NT2/D1 (cell line): Measurements from ENCODE around the gene ZNF732.
"Not testable (repeated sequence)": the region's sequence is repeated elsewhere in the genome, so short reads cannot be mapped to it uniquely, and the experiment has no call there.

Experiments used
- DNase-seq: peaks from one replicate; pipeline ENCODE4 v3.0.0-alpha.2; 2011; ENCODE audit warnings: low read depth, low spot score
- H3K27me3 ChIP-seq: 2 replicates; pipeline ENCODE4 v1.6.0; 2011; ENCODE audit warnings: mild to moderate bottlenecking; ENCODE audit not compliant: insufficient read length, insufficient read depth
- H3K36me3 ChIP-seq: 2 replicates; pipeline ENCODE4 v1.6.1; 2011; ENCODE audit warnings: mild to moderate bottlenecking, low read length, mixed read lengths; ENCODE audit not compliant: insufficient read depth, insufficient read length
- H3K4me1 ChIP-seq: 2 replicates; pipeline ENCODE4 v1.5.1; 2011; ENCODE audit not compliant: insufficient read depth, insufficient read length
- H3K4me3 ChIP-seq: 2 replicates; pipeline ENCODE4 v1.5.1; 2011; ENCODE audit warnings: low read depth; ENCODE audit not compliant: insufficient read length
- H3K9ac ChIP-seq: 2 replicates; pipeline ENCODE4 v1.6.0; 2011; ENCODE audit warnings: low read depth; ENCODE audit not compliant: insufficient read length
- H3K9me3 ChIP-seq: 2 replicates; pipeline ENCODE4 v1.5.1; 2011; ENCODE audit warnings: mild to moderate bottlenecking, low read length; ENCODE audit not compliant: insufficient read depth
- SUZ12 ChIP-seq: IDR thresholded peaks from 2 replicates; pipeline ENCODE4 v1.6.1; 2011; ENCODE audit not compliant: insufficient read length, insufficient read depth; ENCODE audit errors: extremely low read depth
- YY1 ChIP-seq: IDR thresholded peaks from 2 replicates; pipeline ENCODE4 v1.6.1; 2011; ENCODE audit not compliant: insufficient read length, insufficient read depth
- ZNF274 ChIP-seq: IDR thresholded peaks from 2 replicates; pipeline ENCODE4 v1.6.1; 2011; ENCODE audit warnings: mild to moderate bottlenecking, low read depth, low read length

Gene ZNF732

GRCh38 chr4:252065-252601 is 53.1 kb downstream of the ZNF732 start:
- no peak for DNase-seq
- Histone ChIP-seq H3K36me3 (peaks cover 15% of the 10 kb centered on the region), H3K9ac (no peak overlapping the region), H3K4me3 (no peak overlapping the region), H3K27me3 (no peaks in the 10 kb centered on the region), H3K9me3 (peaks cover 100% of the 10 kb centered on the region), H3K4me1 (no peaks in the 10 kb centered on the region)
- TF ChIP-seq YY1 (no peak), SUZ12 (no peak), ZNF274 (no peak)

DNA sequence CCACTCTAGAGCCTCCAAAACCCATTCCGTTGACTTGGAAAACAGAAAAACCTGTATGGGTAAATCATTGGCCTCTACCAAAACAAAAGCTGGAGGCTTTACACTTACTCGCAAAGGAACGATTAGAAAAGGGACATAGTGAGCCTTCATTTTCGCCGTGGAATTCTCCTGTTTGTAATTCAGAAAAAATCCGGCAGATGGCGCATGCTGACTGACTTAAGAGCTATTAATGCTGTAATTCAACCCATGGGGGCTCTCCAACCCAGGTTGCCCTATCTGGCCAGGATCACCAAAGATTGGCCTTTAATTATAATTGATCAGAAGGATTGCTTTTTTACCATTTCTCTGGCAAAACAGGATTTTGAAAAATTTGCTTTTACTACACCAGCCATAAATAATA is 60.8 kb downstream of the ZNF732 start:
- peak; percentile 22 for DNase-seq
- TF ChIP-seq YY1 (no peak), ZNF274 (no peak), SUZ12 (no peak)
- no peak overlapping the region for H3K9ac ChIP-seq
- H3K4me3 ChIP-seq, result no peak overlapping the region
- peaks cover 6% of the 10 kb centered on the region for H3K36me3 ChIP-seq
- no peaks in the 10 kb centered on the region for H3K4me1 ChIP-seq
- no peaks in the 10 kb centered on the region for H3K27me3 ChIP-seq
- peaks cover 86% of the 10 kb centered on the region for H3K9me3 ChIP-seq

DNA sequence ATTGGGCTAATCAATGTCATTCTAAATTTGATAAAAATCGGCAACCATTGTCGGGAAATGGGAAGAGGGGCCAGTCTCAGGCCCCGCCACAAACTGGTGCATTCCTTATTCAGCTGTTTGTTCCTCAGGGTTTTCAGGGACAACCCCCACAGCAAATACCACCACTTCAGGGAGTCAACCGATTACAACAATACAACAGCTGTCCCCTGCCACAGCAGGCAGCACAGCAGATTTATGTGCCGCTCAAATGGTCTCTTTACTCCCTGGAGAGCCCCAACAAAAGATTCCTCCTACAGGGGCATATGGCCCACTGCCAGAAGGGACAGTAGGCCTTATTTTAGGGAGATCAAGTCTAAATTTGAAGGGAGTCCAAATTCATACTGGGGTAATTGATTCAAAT is 61.8 kb downstream of the ZNF732 start:
- H3K27me3 ChIP-seq, result no peaks in the 10 kb centered on the region
- H3K4me3 ChIP-seq, result no peak overlapping the region
- H3K36me3 ChIP-seq, result peaks cover 12% of the 10 kb centered on the region
- no peak overlapping the region for H3K9ac ChIP-seq
- peaks cover 76% of the 10 kb centered on the region for H3K9me3 ChIP-seq
- no peaks in the 10 kb centered on the region for H3K4me1 ChIP-seq
- no peak for DNase-seq
- TF ChIP-seq SUZ12, result no peak
- TF ChIP-seq YY1, result no peak
- no peak for TF ChIP-seq ZNF274

DNA sequence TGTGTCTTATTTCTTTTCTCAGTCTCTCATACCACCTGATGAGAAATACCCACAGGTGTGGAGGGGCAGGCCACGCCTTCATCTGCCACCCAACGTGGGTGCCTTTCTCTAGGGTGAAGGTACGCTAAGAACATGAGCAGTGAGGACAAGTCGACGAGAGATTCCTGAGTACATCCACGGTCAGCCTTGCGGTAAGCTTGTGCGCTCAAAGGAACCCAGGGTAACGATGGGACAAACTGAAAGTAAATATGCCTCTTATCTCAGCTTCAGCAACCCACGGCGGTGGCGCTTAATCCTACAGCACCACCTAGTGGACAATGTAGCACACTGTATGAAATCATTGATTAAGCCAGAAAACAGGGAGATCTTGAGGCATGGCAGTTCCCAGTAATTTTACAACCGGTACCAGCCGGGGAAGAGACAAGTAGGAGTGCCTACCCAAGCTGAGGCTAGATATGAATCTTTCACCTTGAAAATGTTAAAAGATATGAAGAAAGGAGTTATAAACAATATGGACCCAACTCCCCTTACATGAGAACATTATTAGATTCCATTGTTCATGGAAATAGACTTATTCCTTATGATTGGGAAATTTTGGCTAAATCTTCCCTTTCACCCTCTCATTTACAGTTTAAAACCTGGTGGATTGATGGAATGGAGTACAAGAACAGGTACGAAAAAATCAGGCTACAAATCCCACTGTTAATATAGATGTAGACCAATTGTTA is 63.0 kb downstream of the ZNF732 start:
- peaks cover 71% of the 10 kb centered on the region for H3K9me3 ChIP-seq

DNA sequence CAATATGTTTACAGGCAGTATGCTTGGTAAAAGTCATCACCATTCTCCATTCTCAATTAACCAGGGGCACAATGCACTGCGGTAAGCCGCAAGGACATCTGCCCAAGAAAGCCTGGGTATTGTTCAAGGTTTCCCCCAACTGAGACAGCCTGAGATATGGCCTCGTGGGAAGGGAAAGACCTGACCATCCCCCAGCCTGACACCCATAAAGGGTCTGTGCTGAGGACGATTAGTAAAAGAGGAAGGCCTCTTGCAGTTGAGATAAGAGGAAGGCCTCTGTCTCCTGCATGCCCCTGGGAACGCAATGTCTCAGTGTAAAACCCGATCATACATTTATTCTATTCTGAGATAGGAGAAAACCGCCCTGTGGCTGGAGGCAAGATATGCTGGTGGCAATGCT is 63.9 kb downstream of the ZNF732 start:
- peaks cover 12% of the 10 kb centered on the region for H3K36me3 ChIP-seq
- H3K9me3 ChIP-seq, result peaks cover 66% of the 10 kb centered on the region
- H3K9ac ChIP-seq, DNase-seq, H3K27me3 ChIP-seq, H3K4me3 ChIP-seq, H3K4me1 ChIP-seq: not testable (repeated sequence)

More for the DNA sequence above, 63.0 kb downstream of the ZNF732 start:
- Histone ChIP-seq H3K9ac (no peak overlapping the region), H3K27me3 (no peaks in the 10 kb centered on the region), H3K4me1 (no peaks in the 10 kb centered on the region), H3K4me3 (no peak overlapping the region), H3K36me3 (peaks cover 12% of the 10 kb centered on the region)
- TF ChIP-seq SUZ12 (no peak), YY1 (no peak), ZNF274 (no peak)
- DNase-seq, result peak; percentile 66

- no peak for DNase-seq
- Histone ChIP-seq H3K27me3 (no peaks in the 10 kb centered on the region), H3K4me1 (no peaks in the 10 kb centered on the region), H3K9me3 (peaks cover 32% of the 10 kb centered on the region), H3K4me3 (no peak overlapping the region), H3K9ac (no peak overlapping the region), H3K36me3 (peaks cover 8% of the 10 kb centered on the region)
- TF ChIP-seq ZNF274 (no peak), SUZ12 (no peak), YY1 (no peak)
These were observed 69.2 kb downstream of the ZNF732 start for GRCh38 chr4:236028-236427.

DNA sequence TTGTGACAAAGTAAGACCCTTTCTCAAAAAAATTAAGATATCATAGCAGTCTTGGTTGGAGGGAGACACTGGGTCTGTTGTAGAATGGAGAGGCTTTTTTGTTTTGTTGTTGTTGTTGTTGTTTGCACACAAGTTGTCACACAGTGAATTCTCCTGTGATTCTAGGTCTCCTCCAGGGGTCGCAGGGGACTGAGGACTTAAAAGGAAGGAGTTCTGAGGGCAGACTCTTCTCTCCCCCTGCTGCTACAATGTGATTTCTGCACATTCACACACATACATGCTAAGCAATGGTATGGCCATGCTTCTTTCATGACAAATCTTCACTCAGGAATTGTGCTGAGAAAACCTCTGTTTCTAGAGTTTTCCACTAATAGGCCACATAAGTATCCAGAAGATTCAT is 71.1 kb downstream of the ZNF732 start:
- Histone ChIP-seq H3K9me3 (peaks cover 34% of the 10 kb centered on the region), H3K9ac (no peak overlapping the region), H3K4me1 (no peaks in the 10 kb centered on the region), H3K36me3 (peaks cover 8% of the 10 kb centered on the region), H3K27me3 (no peaks in the 10 kb centered on the region), H3K4me3 (no peak overlapping the region)
- TF ChIP-seq ZNF274 (no peak), YY1 (no peak), SUZ12 (no peak)
- DNase-seq, result no peak
